Renal cortex interstitium (tissue), 11 donors: Measurements from ENCODE around the gene SEPTIN10. TPM values are rescaled to one million over a fixed set of nuclear protein-coding genes. Genes with fewer than 3 reads are reported as not detected.

Source experiments
- DNase-seq, 11 donors: peaks; one replicate each; pipeline ENCODE4 v3.0.0-alpha.2; 2013; ENCODE audit warnings: low read depth in 9 of 11, low spot score in 4 of 11; ENCODE audit errors: extremely low read depth in 1 of 11
- polyA plus RNA-seq, 3 donors: library from polyadenylated mRNA; unstranded; fragments of 120-200 nt; gene quantifications; one replicate each; pipeline ENCODE4 v1.2.1, GENCODE V29; 2013; ENCODE audit not compliant: insufficient read length in 3 of 3

Gene SEPTIN10
- polyA plus RNA-seq, 3 donors, result 109 to 124 (median 111) TPM

DNA sequence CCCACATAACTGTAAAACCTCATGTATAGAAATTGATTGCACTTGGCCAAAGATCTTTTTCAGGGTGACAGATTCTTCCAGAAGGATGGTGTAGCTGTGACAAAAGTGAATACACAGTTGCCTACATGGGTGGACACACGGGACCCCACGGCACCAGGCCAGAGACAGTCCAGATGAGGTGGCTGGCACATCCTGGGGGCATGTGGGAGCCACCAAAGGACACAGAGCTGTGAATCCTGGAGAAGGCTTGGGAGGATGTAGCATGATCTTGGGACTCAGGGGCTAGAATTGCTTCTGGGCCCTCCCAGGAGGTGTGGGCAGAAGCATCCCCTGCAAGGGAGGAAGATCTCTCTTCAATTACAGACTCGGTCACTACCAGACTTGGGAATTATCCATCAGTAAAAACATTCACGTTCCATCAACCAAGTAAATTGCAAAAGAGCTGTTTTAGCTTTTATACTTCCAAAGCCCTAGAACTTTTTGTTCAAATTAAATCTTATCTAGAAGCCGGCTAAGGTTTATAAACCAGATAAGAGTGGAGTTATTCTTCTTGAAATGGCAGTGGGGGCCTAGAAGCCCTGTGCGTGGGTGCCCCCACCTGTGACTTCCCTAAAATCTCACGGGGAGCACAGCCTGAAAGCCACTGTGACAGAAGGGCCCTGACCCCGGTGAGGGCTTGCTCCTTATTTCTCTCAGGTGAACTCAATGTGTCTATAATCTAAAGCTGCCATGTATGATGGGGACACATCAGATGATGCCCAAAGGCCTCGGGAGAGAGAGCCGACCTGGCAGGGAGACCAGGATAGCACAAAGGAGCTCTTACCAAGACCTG is 81.7 kb downstream of the SEPTIN10 start:
- no peak for DNase-seq

DNA sequence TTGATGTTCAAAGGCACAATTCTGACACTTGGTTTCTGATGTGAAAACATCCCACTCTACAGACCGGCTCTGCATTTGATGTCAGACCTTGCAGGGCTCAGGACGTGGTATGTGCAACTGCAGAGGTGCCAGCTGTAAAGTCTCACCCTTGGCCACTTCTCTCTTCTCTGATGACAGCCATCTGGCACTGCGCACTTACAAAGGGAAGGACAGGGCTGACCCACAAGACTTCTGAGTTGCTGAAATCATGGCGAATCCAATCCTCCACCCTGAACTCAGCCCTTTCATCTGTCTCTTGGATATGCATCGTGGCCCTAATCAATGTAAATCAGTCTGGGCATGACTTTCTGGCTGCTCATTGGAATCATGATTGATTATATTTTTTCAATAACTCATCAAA is 82.5 kb downstream of the SEPTIN10 start:
- DNase-seq, result no peak

DNA sequence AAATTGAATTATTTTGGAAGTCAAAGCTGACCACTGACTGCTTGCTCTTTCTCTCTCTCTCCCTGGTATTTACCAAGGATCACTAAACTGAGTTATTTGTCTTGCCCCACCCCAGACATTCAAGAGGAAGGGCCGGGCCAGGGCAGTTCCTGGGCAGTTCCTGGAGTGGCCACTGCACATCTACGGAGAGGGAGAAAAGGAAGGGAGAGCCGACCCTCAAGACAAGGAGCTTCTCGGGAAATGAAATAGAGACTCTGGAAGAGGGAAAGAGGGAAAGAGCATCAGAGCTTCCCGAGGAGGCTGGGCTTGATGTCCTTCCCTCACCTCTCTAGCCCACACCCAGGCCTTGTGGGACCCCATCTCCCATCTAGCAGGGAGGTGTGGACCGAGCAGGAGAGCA is 83.1 kb downstream of the SEPTIN10 start:
- no peak for DNase-seq

DNA sequence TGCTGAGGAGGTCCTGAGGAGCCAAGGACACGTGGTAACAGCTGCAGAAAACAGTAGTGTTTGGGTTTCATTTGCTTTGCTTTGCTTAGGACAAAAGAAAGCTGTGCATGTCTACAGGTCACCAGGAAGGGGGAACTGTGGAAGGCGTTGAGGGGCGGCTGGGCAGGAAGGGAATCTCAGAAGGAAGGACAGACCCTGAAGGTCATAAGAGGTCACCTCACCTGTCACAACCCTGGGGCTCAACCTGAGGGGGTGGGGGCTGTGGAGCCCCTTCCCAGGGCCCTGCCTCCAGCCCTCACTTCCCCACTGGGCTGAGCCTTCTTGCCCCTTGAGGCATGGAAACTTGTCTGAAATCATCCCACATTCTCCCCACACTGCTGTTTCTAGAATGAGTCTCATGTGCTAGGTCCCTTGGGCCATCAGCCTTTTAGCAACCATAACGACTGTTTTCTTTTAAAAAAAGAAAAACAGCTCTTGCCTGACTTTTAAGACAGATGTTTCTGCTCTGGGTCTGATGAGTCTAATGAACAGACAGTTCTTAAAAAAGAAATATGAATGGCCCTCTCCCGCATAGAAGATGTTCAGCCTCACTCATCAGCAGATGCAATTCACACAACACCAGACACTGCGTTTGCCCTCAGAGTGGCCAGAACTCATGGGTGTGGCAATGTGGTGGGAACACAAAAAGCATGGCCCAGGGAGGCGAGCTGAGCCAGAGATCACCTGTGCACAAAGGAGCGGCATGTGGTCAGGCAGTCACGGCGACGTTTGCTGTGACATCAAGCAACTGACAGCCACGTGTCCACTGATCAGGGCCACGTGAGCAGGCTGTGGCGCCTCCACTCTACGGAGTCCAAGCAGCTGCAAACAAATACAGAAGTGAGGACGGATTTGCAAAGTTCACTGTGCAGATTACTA is 84.0 kb downstream of the SEPTIN10 start:
- no peak for DNase-seq

DNA sequence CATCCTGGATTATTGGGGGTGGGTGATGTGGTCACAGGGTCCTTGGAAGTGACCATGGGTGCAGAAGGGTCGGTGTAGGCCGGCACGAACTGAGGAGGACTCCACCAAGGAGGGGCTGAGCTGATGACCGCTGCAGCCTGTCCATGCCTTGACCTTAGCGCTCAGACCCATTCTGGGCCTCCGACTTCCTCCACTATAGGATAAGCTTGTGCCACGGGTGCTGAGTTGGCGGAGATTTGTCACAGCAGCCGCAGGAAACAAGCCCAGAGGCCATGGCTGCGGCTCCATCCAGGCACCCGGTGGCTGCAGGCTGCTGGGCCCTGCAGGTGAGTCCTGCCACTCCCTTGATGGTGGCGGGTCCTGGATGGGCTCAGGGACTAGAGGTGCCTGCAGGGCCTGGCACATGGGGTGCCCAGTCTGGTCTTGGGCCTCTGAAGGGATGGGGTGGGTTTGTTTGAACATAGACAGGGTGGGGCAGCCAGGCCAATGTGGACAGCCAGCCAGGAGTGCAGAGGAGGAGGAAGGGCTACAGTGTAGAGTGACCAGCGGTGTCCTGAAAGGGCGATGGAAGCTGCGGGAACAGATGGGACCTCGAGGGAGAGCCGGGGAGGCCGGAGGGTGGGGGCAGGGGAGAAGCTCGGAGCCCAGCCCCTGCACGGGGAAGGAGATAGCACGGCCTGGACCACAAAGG is 84.8 kb downstream of the SEPTIN10 start:
- DNase-seq, result no peak

DNA sequence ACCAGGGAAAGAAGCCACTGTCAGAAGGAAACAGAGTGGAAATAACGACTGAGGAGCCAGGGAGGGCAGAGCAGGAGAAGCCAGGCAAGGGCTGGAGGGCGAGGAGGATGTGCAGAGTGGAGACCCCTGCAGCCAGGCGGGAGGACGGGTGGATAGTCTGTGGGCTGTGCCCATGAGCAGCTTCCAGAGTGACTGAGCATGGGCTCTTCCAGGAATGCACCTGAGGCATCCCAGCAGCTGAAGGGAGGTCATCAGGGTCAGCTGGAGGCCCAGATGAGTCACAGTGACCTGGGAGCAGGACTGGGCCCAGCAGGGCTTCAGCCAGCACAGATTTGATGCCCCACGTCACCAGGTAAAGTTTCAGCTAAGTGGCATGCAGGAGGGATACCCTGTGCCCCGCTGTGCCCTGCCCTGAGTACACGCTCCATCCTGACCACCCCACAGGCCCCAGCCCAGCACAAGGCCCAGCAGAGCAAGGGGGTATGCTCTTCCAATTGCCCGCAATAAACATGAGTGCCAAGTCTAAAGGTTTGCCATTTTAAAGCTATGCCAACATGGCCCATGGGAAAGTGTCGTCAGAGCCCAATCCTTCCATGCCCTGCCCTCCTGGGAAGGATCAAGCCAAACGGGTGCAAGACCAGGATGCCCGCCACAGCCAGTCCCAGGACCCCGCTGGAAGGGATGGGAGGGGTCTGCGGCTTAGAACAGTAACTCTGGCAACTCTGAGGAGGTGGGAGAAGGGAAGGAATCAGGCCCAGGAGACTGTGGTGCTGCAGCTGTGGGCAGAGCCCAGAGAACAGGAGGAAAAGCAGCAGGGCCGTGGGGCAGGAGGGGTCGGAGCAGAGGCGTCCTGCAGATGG is 85.7 kb downstream of the SEPTIN10 start:
- no peak for DNase-seq

DNA sequence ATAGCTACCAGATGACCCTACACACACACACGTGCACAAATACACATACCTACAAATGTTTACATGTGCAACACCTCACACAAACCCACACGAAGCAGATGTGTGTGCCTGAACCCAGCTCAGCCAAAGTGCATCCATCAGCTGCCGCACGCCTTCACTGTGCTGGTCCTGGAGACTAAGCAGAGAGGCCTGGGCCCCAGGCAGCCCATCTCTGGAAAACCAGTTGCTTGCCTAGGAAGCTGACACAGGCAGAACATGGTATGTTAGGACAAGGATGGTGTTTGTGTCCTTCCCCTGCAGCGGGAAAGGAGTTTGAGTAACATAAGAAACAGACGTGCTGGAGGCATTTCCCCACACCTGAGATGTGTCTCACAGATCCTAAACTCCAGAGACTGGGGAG is 86.7 kb downstream of the SEPTIN10 start:
- no peak for DNase-seq

DNA sequence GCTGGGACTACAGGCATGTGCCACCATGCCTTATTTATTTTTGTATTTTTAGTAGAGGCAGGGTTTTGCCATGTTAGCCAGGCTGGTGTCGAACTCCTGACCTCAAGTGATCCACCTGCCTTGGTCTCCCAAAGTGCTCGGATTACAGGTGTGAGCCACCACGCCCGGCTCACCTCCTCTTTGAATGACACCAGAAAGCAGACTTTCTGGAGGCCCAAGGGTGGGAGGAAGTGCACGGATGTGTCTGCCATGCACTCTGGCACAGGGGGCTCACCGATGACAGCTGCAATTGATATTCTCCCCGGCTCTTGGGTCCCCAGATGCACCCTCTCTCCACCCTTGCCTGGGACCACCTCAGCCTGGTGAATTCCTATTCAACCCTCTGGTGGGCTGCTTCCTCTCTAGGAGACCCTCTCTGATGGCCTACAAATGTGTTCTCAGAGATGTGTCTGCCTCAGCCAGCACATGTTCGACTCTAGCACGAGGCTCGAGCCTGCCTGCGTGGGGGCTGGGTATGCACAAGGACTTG is 87.3 kb downstream of the SEPTIN10 start:
- no peak for DNase-seq

DNA sequence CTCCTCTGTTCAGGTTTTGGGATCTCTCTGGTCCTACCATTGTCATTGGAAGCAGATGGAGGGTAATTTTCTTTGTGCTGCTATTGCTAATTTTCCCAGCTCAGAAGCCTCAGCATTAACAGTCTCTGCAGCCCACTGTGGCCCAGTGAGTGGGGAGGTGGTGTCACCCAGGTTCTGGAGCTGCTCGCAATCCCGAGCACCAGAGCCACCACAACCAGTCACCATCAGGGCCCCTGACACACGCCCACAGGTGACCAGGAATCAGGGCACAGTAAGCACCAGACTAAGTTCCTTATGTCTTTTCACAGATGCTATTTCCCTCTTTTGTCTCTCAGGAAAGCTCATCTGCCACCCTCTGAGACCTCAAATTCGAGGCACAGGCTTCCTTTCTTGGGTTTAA is 87.9 kb downstream of the SEPTIN10 start:
- no peak for DNase-seq

DNA sequence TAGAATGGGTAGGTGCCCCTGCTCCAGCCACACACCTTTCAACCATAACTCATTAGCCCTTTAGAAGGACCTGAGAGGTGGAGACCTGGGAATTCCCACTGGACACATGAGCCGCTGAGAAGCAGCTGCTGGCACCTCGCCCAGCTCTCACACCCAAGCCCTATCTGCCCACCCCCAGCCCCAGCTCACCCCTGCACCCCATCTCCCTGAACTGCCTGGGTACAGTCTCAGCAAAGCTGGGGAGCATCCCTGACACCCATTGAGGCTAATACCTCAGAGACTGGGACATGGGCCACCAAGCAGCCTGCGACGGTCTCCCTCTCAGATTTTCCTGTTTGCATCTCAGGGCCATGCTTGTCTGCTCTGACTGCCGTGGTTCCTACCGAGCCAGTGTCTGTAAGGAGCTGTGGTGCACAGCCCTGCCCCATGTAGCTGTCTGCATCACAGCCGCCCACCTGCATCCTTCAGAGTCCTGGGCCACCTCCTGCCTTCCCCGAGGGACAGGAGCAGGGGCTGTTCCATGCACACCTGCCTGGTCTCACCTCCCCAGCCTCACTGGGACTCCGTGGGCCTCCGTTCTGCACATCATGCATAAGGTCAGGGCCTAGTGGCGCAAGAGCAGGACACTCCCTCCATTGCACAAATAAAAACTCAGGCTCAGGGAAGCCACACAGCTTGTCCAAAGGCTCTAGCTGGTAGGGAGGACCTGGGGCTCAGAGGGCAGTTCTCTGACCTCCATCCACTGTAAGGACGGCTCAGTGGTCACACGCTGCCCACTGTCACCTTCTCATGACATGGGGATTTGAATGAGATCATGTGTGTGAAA is 90.0 kb downstream of the SEPTIN10 start:
- DNase-seq, result no peak

DNA sequence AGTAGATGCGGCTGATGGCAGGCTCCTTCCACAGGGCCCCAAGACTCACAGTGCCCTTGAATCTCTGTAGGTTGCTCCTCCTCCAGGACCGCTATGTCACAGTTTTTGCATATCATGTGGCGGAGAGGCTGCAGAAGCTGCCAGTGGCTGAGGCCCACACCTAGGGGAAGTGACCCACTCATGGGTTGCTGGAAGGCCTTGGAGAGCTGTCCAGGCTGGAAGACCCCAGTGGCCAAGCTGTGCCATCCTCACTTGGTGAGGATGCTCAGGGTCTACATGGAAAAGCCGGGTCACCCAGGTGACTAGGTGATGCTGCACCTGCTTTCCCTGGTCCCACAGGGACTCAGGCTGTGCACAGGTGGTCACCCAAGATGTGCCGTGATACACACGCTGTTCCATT is 90.6 kb downstream of the SEPTIN10 start:
- no peak for DNase-seq

DNA sequence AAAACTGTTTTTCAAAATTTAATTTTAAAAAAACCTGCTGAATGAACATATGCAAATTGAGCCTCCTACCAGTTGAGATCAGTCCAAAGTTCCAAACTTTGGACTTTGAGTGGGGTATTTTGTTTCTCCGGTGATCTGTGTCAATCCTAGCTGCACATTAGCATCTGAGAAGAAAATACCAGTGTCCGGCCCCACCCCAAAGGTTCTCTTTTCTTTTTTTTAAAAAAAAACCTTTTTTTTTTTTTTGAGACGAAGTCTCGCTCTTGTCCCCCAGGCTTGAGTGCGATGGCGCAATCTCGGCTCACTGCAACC is 91.7 kb downstream of the SEPTIN10 start:
- no peak for DNase-seq

DNA sequence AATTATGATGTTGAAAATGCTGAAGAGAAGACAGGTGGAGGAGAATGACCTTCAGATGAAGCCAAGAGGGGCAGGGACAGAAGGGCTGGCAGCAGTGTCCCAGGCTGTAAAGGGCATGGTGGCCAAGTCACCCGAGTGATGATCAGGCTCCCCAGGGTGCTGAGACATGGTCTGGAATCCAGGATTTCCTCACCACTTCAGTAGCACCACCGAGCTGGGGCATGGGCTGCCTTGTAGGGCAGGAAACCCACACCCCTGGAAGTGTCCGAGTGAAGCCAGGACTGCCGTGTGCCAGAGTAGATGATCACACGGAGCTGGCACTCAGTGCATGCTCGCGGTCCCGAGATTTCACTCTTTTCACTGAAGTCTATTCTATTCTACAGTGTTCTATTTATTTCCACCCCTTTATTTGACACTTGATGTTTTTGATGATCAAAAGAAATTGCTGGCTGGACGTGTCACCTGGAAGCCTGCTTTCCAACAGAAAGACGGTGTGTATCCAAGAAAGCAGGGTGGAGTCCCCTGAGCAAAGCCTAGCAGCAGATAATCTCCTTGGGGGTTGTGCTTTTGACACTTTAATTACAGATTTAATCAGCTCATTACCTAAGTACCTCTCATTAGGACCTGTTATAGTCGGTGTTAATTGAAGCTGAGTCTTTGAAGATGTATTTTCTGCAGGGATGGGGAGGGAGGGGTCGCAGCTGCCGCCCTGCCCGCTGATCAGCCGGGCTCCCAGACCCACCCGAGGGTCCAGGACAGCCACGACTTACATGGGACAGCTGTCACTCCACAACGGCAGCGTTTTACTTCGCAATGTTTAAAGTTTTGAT is 92.3 kb downstream of the SEPTIN10 start:
- no peak for DNase-seq

DNA sequence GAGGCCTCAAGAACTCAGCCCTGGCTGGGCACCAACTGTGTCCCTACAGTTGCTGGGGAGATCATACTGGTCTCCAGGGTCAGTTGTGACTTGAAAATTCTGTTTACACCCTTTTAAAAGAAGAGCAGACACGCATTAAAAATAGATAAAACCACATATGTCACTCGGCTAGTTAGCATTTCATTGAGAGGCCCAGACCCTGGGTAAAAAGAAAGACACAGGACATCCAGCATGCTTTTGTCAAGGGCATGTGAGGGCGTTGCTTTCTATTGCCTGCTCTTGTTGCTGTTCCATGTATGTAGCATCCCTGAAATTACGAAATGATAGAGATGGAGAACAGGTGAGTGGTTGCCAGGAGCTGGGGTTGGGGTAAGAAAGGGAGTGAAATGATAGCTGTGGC is 94.3 kb downstream of the SEPTIN10 start:
- DNase-seq, result no peak

DNA sequence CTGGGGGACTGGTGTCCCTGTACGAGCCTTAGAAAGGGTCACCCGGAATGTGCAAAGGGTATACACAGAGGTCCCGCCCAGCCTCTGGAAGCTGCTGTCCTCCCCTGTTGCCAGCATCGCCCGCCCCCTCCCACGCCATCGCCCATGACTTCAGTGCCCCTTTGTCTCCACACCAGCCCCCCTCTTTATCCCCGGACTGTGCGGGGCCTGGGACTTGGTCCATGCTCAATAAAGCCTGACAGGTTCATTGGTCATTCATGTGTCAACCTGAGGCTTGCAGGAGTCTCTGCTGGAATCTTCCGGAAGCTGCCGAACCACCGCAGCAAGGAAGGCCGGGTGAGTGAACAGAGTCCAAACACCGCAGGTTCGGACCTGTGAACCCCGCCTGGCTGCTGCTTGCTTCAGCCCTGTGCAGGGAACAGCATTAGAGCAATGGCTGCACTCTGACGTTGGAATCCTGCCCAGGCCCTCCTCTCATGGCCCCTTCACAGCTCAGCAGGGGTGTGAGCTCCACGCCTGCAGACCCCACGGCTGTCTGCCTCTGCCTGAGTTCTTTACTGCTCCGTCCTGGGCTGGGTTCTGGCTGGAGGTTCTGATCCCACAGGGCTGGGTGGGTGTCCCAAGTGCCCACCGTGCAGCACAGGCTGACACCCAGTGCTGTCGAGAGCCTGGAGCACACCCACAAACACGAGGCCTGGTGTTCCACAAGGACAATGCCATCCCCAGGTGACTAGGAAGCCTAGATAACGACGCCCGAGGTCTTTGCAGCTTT is 96.5 kb downstream of the SEPTIN10 start:
- no peak for DNase-seq

DNA sequence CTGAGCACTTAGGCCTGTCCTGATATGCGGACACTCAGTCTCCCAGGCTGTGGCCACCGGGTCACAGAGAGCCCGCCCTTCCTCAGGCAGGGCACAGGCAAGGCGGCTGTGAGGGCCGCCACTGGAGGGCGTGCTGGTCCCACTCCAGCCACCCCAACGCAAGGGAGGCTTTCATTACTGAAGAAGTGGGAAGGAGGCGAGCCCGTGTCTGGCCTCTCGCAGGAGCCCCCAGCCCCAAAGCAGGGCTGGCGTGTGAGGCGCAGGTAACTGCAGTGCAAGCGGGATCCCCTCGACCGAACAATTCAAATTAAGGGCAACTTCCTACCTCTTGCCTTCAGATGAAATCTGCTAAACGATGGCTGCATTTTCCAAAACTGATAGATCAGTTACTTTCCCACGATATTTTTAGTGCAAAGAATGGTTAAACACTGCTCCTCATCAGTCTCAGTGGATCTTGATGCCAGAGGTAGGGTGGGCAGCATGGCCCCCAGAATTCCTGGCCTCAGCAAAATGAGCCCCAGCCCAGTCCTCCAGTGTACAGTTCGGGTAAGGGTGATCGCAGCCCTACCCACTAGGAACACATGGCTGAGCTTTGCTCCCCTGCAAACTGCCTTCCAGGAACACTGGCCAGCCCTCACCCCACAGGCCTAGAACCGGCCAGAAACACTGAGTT is 97.2 kb downstream of the SEPTIN10 start:
- no peak for DNase-seq
